OCI-LY7 (cell line): Measurements from ENCODE around the gene TRIM38.

Experiments
- CTCF ChIP-seq: fragments of 200-600 bp; sonication (generic); conservative IDR thresholded peaks from 2 replicates; pipeline ENCODE4 v1.5.1; 2014; ENCODE audit warnings: mild to moderate bottlenecking, antibody characterized with exemption, low read length, moderate library complexity, mixed read lengths
- EZH2phosphoT487 ChIP-seq: fragments of 200-600 bp; sonication (generic); IDR thresholded peaks from 2 replicates; pipeline ENCODE4 v1.6.1; 2018; ENCODE audit warnings: low read depth, borderline replicate concordance, mild to moderate bottlenecking, mixed run types, antibody characterized with exemption, low read length, moderate library complexity, mixed read lengths

- no peak for TF ChIP-seq CTCF
- TF ChIP-seq EZH2phosphoT487, result no peak
Measured at GRCh38 chr6:26029857-26030653, 67.5 kb downstream of the TRIM38 start.
